RPMI7951 (cell line): ENCODE data around the gene FBXO28. TPM values are rescaled to one million over a fixed set of nuclear protein-coding genes. Genes with fewer than 3 reads are reported as not detected.

Experiments
- DNase-seq: peaks from one replicate; pipeline ENCODE4 v3.0.0-alpha.2; 2012; ENCODE audit warnings: low read depth
- total RNA-seq: library from RNA; depleted of rRNA; stranded (reverse); fragments of >200 nt; shearing (Covaris generic); gene quantifications from 2 replicates; pipeline ENCODE4 v1.2.3, GENCODE V29; 2014

FBXO28 gene
- total RNA-seq, 1 experiment from 2014 or later = 26.6 TPM

DNA sequence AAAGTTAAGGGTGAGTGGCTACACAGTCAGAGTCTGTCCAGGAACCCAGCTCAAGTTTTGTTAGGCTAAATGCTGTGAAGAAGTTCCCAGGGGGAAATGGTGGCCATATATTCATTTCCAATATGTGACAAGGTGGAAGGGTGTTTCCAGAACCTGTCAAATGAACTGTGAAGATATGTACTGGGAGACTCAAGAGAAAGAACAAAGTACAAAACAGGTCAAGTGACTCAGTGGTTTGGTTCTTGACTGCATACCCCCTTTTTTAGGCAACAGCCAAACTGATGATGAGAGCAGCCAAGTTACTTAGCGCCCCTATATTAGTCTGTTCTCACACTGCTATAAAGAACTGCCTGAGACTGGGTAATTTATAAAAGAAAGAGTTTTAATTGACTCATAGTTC is 18.6 kb upstream of the FBXO28 start:
- no peak for DNase-seq

DNA sequence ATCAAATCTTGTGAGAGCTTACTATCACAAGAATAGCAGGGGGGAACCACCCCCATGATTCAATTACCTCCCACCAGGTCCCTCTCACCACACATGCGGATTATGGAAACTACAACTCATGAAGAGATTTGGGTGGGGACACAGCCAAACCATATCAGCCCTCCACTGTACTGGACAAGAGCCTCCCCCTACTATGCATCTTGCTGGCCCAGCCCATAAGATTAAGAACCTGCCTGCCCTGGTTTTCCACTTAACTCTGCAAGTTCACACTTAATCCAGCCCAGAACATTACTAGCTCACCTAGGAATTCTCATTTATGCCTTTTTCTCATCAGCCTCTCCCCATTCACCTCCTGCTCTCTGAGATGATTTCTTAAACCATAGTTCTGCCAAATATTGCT is 18.0 kb upstream of the FBXO28 start:
- no peak for DNase-seq

- DNase-seq = no peak
Observed at GRCh38 chr1:224096773-224097172, 17.1 kb upstream of the FBXO28 start.

GRCh38 chr1:224098007-224098406 is 15.9 kb upstream of the FBXO28 start:
- no peak for DNase-seq

DNA sequence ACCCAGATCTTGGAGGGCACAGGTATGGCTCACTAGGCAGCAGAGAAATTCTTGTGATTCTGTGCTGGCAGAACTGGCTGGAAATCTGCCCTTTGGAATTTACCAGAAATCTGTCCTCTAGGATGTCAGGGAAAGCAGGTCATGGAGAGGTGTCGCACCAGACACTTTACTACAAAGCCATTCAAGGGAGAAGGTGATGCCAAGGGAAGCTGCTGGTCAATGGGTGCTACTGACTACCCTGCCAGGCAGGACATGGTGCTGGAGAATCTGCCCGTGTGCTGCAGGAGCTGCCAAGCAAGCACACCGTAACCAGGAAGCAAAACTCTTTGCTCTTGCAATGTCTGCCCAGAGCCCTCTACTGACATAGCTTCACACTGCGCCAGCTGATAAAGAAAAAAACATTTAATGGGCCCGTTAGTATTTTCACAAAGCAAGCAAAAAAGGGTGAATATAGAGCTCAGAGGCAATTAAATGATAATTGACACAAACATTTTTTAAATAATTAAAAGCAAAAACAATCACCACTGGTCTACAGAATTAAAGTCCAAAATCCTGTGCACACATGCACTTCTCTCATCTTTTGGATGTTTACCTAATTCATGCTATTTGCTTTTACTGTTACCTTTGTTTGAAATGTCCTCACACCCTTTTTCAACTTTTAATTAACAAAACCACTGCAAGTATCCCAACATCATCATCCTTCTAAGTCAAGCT is 7.2 kb upstream of the FBXO28 start:
- peak; percentile 56 for DNase-seq

GRCh38 chr1:224107282-224107625 is 6.7 kb upstream of the FBXO28 start:
- no peak for DNase-seq

- DNase-seq = no peak
Observed at GRCh38 chr1:224108991-224109390, 4.9 kb upstream of the FBXO28 start.

GRCh38 chr1:224109981-224110380 is 3.9 kb upstream of the FBXO28 start:
- no peak for DNase-seq

DNA sequence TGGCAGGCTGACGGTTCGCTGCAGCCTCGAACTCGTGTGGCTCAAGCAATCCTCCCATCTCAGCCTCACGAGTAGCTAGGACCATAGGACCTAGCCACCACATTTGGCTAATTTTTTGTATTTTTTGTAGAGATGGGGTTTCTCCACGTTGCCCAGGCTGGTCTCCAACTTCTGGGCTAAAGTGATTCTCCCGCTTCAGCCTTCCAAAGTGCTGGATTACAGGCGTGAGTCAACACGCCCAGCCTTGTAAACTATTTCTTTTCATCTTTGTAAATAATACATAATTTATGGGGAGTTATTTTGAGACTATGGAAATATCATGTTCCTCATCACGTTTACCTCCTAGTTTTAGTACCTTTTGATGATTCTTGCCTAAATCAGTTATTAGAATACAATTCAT is 906 bp upstream of the FBXO28 start:
- DNase-seq = no peak

DNA sequence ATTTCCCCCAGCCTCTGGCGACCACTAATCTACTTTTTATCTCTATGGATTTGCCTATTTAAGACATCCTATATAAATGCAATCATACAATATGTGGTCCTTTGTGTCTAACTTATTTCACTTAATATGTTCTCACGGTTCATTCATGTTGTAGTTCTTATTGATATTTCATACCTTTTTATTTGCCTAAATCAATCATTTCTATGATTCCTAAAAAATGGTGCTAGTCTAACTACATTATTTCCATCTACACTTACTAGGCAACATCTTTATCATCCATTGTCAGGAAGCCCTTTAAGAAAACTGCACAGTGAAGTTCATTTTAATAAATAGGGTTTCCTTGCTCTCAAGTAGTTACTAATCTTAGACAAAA is 380 bp upstream of the FBXO28 start:
- DNase-seq = no peak

GRCh38 chr1:224114787-224115175 is 870 bp downstream of the FBXO28 start:
- no peak for DNase-seq

DNA sequence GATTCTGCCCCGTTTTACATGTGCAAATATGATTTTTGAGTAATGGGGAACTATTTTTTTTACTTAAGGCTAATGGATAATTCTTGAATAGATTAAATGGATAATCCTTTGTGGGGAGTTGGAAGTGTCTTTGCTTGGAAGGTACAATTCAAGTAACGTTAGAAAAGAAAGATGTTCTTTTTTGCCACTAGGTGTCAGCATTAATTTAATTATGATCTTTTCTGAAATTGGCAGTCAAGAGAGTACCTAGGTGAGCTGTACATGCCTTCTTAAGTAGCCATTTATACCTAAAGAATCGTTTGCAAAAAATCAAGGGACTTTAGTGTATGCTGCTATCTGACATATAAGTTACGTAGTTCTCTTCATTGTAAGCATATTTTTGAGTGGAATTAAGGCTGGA is 2.2 kb downstream of the FBXO28 start:
- DNase-seq = peak; percentile 58

- DNase-seq = no peak
Observed at GRCh38 chr1:224118688-224119087, 4.8 kb downstream of the FBXO28 start.

DNA sequence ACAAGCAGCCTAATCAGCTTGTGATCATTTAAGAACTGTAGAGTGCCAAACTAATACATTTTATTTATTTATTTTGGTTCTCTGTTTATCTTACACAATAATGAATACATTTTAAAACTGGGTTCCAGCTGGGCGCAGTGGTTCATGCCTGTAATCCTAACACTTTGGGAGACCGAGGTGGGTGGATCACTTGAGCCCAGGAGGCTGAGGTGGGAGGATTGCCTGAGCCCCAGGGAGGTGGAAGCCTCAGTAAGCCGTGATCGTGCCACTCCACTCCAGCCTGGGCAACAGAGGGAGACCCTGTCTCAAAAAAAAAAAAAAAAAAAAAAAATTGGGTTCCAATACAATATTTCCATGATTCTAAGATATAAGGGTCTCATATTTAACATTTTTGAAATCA is 9.2 kb downstream of the FBXO28 start:
- DNase-seq = no peak

- DNase-seq = no peak
Observed at GRCh38 chr1:224124220-224124619, 10.3 kb downstream of the FBXO28 start.

GRCh38 chr1:224127925-224128819 is 14.3 kb downstream of the FBXO28 start:
- peak; percentile 76 for DNase-seq

DNA sequence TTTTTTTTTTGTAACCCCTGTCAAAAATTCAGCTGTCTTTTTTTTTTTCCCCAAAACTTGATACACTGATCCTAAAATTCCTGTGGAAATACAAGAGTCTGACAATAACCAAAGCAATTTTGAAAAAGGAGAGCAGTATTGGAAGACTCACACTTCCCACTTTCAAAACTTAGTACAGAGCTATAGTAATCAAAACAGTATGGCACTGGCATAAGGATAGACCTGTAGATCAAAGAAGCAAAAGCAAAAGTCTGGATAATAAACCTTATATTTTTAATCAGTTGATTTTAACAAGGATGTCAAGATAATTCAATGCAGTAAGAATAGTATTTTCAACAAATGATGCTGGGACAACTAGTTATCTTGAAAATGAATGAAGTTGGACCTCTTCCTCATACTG is 17.3 kb downstream of the FBXO28 start:
- no peak for DNase-seq

- DNase-seq = peak; percentile 16
Observed at GRCh38 chr1:224132901-224133300, 19.0 kb downstream of the FBXO28 start.

GRCh38 chr1:224133741-224134299 is 19.9 kb downstream of the FBXO28 start:
- DNase-seq = no peak

DNA sequence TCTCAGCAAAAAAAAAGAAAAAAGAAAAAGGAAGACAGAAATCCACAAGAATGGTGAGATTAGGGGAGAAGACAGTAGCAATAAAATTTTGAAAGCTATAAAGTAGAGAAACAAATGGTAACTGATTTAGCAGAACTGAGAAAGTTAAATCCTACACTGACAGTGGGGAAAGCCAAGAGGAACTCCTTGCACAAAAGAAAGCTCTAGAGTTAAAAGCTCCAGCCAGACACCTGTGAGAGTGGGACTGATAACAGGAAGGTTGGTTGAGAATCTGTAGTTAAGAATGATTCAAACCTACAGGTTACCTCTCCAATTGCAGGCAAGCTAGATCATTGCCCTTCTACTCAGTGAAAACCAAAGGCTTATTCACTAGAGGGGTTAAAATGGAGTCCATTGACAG is 23.6 kb downstream of the FBXO28 start:
- DNase-seq = no peak

- no peak for DNase-seq
Observed at GRCh38 chr1:224138198-224138597, 24.3 kb downstream of the FBXO28 start.

DNA sequence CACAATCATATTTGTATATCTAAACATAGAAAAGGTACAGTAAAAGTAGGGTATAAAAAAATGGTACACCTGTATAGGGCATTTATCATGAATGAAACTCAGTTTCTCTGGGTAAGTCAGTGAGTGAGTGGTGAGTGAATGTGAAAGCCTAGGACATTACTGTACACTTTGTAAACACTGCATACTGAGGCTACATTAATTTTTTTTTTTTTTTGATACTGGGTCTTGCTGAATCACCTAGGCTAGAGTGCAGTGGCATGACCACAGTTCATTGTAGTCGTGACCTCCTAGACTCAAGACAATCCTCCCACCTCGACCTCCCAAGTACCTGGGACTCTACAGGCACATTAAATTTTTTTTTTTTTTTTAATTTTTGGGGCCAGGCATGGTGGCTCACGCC is 27.8 kb downstream of the FBXO28 start:
- no peak for DNase-seq

GRCh38 chr1:224149709-224150108 is 35.8 kb downstream of the FBXO28 start:
- DNase-seq = peak; percentile 23
